Parathyroid adenoma (tissue), 2 donors: ENCODE data around the gene TADA2A.
"Not testable (repeated sequence)": the region's sequence is repeated elsewhere in the genome, so short reads cannot be mapped to it uniquely, and the experiment has no call there.

Experiments
- H2AFZ ChIP-seq: fragments of 300-600 bp; sonication (generic); one replicate; pipeline ENCODE4 v1.7.0; 2017; ENCODE audit warnings: antibody characterized with exemption, mild to moderate bottlenecking
- H3K27ac ChIP-seq: fragments of 300-600 bp; sonication (generic); one replicate; pipeline ENCODE4 v1.7.0; 2017
- H3K27me3 ChIP-seq: fragments of 300-600 bp; sonication (generic); one replicate; pipeline ENCODE4 v1.7.0; 2017; ENCODE audit warnings: low read length; ENCODE audit not compliant: control insufficient read depth, insufficient read depth
- H3K36me3 ChIP-seq: fragments of 300-600 bp; sonication (generic); one replicate; pipeline ENCODE4 v1.7.0; 2017; ENCODE audit warnings: low read length; ENCODE audit not compliant: control insufficient read depth, insufficient read depth
- H3K4me1 ChIP-seq: fragments of 300-600 bp; sonication (generic); one replicate; pipeline ENCODE4 v1.7.0; 2017; ENCODE audit warnings: control low read depth
- H3K4me2 ChIP-seq: fragments of 300-600 bp; sonication (generic); one replicate; pipeline ENCODE4 v1.7.0; 2017; ENCODE audit warnings: low read length
- H3K4me3 ChIP-seq: fragments of 300-600 bp; sonication (generic); one replicate; pipeline ENCODE4 v1.7.0; 2017; ENCODE audit warnings: low read depth, low read length
- H3K79me2 ChIP-seq: fragments of 300-600 bp; sonication (generic); one replicate; pipeline ENCODE4 v1.7.0; 2017; ENCODE audit warnings: control low read depth
- H3K9ac ChIP-seq: fragments of 300-600 bp; sonication (generic); one replicate; pipeline ENCODE4 v1.7.0; 2017; ENCODE audit warnings: mild to moderate bottlenecking
- H3K9me3 ChIP-seq: fragments of 300-600 bp; sonication (generic); one replicate; pipeline ENCODE4 v1.7.0; 2017; ENCODE audit warnings: low read length; ENCODE audit not compliant: control insufficient read depth
- TF ChIP-seq, protein P1 (sequence below): fragments of 300-600 bp; sonication (generic); IDR thresholded peaks from one replicate; pipeline ENCODE4 v1.7.0; 2017; ENCODE audit warnings: antibody characterized with exemption, mild to moderate bottlenecking
- donor health status: primary hyperparathyroidism.

TADA2A gene

DNA sequence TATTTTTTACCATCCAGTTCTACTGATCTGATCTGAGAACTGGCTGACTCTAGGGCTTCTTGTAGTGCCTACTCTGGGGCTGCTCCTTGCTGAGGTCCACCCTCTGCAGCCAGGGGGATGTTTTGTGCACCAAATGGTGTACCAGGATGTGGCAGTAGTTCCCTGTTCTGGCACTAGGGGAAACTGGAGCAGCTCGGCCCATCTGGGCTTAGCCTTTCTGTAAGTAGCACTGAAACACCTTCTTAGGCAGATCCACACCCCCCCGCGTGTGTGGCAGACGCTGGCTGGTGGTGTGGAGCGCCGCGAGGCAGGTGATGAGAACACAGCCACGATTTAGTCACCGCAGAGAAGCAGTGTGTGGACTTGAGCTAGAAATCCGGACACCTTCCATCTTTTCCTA is 100.0 kb downstream of the TADA2A start:
- no peaks in the 10 kb centered on the region for H3K4me1 ChIP-seq
- H3K27ac ChIP-seq: no peak overlapping the region
- no peak overlapping the region for H3K9ac ChIP-seq
- H3K9me3 ChIP-seq: no peaks in the 10 kb centered on the region
- H3K79me2 ChIP-seq: peaks cover 7% of the 10 kb centered on the region
- H3K4me3 ChIP-seq: no peak overlapping the region
- H2AFZ ChIP-seq: no peak overlapping the region
- no peaks in the 10 kb centered on the region for H3K36me3 ChIP-seq
- H3K27me3 ChIP-seq: no peaks in the 10 kb centered on the region
- TF ChIP-seq, protein P1, sequence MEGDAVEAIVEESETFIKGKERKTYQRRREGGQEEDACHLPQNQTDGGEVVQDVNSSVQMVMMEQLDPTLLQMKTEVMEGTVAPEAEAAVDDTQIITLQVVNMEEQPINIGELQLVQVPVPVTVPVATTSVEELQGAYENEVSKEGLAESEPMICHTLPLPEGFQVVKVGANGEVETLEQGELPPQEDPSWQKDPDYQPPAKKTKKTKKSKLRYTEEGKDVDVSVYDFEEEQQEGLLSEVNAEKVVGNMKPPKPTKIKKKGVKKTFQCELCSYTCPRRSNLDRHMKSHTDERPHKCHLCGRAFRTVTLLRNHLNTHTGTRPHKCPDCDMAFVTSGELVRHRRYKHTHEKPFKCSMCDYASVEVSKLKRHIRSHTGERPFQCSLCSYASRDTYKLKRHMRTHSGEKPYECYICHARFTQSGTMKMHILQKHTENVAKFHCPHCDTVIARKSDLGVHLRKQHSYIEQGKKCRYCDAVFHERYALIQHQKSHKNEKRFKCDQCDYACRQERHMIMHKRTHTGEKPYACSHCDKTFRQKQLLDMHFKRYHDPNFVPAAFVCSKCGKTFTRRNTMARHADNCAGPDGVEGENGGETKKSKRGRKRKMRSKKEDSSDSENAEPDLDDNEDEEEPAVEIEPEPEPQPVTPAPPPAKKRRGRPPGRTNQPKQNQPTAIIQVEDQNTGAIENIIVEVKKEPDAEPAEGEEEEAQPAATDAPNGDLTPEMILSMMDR: no peak
- H3K4me2 ChIP-seq: no peak overlapping the region

DNA sequence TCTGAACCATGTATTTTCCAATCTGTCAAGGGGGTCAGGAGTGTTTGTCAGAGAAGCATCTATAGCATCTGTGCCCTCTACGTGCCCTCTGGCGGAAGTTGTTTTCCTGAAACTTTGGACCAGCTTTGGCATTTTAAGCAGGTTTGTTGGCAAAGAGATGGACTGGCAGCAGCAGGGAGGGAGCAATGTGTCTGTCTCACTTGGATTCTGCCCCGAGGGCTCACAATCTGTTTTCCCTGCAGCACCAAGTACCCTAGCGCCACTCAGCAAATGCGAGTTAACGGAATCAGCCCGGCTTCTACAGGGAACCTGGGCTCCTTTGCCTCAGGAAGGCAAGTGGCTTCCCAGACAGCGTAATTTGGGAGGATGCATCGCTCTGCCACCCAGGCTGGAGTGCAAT is 100.4 kb downstream of the TADA2A start:
- Histone ChIP-seq H3K4me3 (no peak overlapping the region), H3K79me2 (peaks cover 7% of the 10 kb centered on the region), H3K36me3 (no peaks in the 10 kb centered on the region), H3K9me3 (no peaks in the 10 kb centered on the region), H3K27me3 (no peaks in the 10 kb centered on the region), H2AFZ (no peak overlapping the region), H3K4me1 (no peaks in the 10 kb centered on the region), H3K9ac (no peak overlapping the region), H3K4me2 (no peak overlapping the region), H3K27ac (no peak overlapping the region)
- TF ChIP-seq, protein P1: no peak

- no peak overlapping the region for H3K4me3 ChIP-seq
- no peaks in the 10 kb centered on the region for H3K9me3 ChIP-seq
- H3K4me1 ChIP-seq: no peaks in the 10 kb centered on the region
- H3K27ac ChIP-seq: no peak overlapping the region
- no peak overlapping the region for H3K9ac ChIP-seq
- H3K4me2 ChIP-seq: no peak overlapping the region
- H3K27me3 ChIP-seq: no peaks in the 10 kb centered on the region
- H3K36me3 ChIP-seq: no peaks in the 10 kb centered on the region
- TF ChIP-seq, protein P1: no peak
- peaks cover 7% of the 10 kb centered on the region for H3K79me2 ChIP-seq
- H2AFZ ChIP-seq: no peak overlapping the region
These were observed 103.4 kb downstream of the TADA2A start for GRCh38 chr17:37510056-37510455.

DNA sequence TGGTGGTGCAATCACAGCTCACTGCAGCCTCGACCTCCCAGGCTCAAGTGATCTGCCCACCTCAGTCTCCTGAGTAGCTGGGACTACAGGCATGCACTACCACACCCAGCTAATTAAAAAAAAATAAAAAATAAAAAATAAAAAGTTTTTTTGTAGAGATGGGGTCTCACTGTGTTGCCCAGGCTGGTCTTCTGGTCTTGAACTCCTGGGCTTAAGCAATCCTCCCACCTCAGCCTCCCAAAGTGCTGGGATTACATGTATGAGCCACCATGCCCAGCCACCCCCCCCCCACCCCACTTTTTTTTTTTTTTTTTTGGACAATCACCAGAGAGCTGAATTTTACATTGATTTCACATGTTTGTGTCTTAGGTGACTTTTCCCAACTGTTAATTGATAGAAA is 105.0 kb downstream of the TADA2A start:
- H3K9ac ChIP-seq, H3K9me3 ChIP-seq, H2AFZ ChIP-seq, H3K4me2 ChIP-seq, H3K27ac ChIP-seq, H3K79me2 ChIP-seq, H3K4me1 ChIP-seq, H3K36me3 ChIP-seq, H3K27me3 ChIP-seq, H3K4me3 ChIP-seq: not testable (repeated sequence)

DNA sequence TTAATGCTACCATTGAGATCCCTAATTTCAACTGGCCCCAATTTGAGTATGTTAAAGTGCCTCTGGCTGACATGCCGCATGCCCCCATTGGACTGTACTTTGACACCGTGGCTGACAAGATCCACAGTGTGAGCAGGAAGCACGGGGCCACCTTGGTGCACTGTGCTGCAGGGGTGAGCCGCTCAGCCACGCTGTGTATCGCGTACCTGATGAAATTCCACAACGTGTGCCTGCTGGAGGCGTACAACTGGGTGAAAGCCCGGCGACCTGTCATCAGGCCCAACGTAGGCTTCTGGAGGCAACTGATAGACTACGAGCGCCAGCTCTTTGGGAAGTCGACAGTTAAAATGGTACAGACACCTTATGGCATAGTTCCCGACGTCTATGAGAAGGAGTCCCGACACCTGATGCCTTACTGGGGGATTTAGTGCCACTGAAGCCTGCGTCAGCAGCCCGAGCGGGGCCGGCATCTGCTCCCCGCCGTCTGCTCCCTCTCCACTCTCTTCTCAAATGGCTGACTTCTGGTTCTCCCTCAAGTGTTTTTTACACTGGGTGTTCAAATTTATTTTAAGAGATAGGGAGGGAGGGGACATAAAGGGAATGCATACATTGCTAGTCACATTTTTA is 105.9 kb downstream of the TADA2A start:
- TF ChIP-seq, protein P1: no peak
- no peaks in the 10 kb centered on the region for H3K9me3 ChIP-seq
- H3K4me3 ChIP-seq: no peak overlapping the region
- H3K9ac ChIP-seq: no peak overlapping the region
- H3K4me1 ChIP-seq: no peaks in the 10 kb centered on the region
- H3K27ac ChIP-seq: no peak overlapping the region
- no peaks in the 10 kb centered on the region for H3K36me3 ChIP-seq
- H3K4me2 ChIP-seq: no peak overlapping the region
- H3K27me3 ChIP-seq: no peaks in the 10 kb centered on the region
- H2AFZ ChIP-seq: no peak overlapping the region
- H3K79me2 ChIP-seq: peaks cover 7% of the 10 kb centered on the region
